A673 (cell line): ENCODE data around the gene DLG2. TPM values are rescaled to one million over a fixed set of nuclear protein-coding genes. Genes with fewer than 3 reads are reported as not detected.

Source experiments
- BruUV-seq: library from RNA; stranded (reverse); fragments of 400-500 nt; replicated peaks from 2 replicates; lab custom pipeline; 2021; lab: Mats Ljungman, UMichigan
- CTCF ChIA-PET: fragments of 300-600 bp; sonication (Branson Sonifier 250); formaldehyde crosslinking; loops from one replicate; lab custom pipeline; 2022; ENCODE audit warnings: antibody characterized with exemption; lab: Charles Lee
- POLR2A ChIA-PET: fragments of 300-600 bp; sonication (Branson Sonifier 250); formaldehyde crosslinking; loops from one replicate; lab custom pipeline; 2022; ENCODE audit warnings: antibody characterized with exemption; ENCODE audit not compliant: low non-redundant PET; lab: Charles Lee
- DNase-seq: peaks from one replicate; pipeline ENCODE4 v3.0.0-alpha.2; 2015; ENCODE audit warnings: low spot score
- H3K27ac ChIP-seq: fragments of 200-600 bp; sonication (generic); 2 replicates; pipeline ENCODE4 v1.5.1; 2016; ENCODE audit warnings: mixed run types, low read depth, mild to moderate bottlenecking, mixed read lengths, antibody characterized with exemption, low read length; ENCODE audit not compliant: poor library complexity, severe bottlenecking
- H3K27me3 ChIP-seq: fragments of 200-600 bp; sonication (generic); replicated peaks from 2 replicates; pipeline ENCODE4 v1.6.1; 2017; ENCODE audit warnings: mixed run types, low read depth, mild to moderate bottlenecking, mixed read lengths, antibody characterized with exemption, low read length; ENCODE audit not compliant: insufficient read depth, poor library complexity
- H3K36me3 ChIP-seq: fragments of 200-600 bp; sonication (generic); 2 replicates; pipeline ENCODE4 v1.6.1; 2016; ENCODE audit warnings: mixed run types, mild to moderate bottlenecking, mixed read lengths, antibody characterized with exemption, low read length; ENCODE audit not compliant: insufficient read depth, poor library complexity, severe bottlenecking
- H3K4me1 ChIP-seq: fragments of 200-600 bp; sonication (generic); 2 replicates; pipeline ENCODE4 v1.6.1; 2017; ENCODE audit warnings: mixed run types, mild to moderate bottlenecking, mixed read lengths, antibody characterized with exemption, low read length; ENCODE audit not compliant: insufficient read depth, poor library complexity, severe bottlenecking
- H3K4me3 ChIP-seq: fragments of 200-600 bp; sonication (generic); 2 replicates; pipeline ENCODE4 v1.5.1; 2016; ENCODE audit warnings: low read depth, mixed run types, mild to moderate bottlenecking, mixed read lengths, low read length; ENCODE audit not compliant: poor library complexity, severe bottlenecking
- H3K9me3 ChIP-seq: fragments of 200-600 bp; sonication (generic); 2 replicates; pipeline ENCODE4 v1.6.1; 2016; ENCODE audit warnings: mixed run types, low read depth, mild to moderate bottlenecking, mixed read lengths, antibody characterized with exemption, low read length; ENCODE audit not compliant: poor library complexity, severe bottlenecking
- EZH2 ChIP-seq: fragments of 200-600 bp; sonication (generic); IDR thresholded peaks from 2 replicates; pipeline ENCODE4 v1.6.1; 2017; ENCODE audit warnings: borderline replicate concordance, low read depth, mild to moderate bottlenecking, mixed read lengths, antibody characterized with exemption, low read length; ENCODE audit not compliant: poor library complexity, severe bottlenecking
- intact Hi-C: fragments of 100-400 bp; cut with micrococcal nuclease; formaldehyde crosslinking; loops from one replicate; pipeline ENCODE4 v1.10.0; 2022; ENCODE audit not compliant: unreplicated experiment
- total RNA-seq: library from RNA; stranded (reverse); gene quantifications from 2 replicates; pipeline ENCODE4 v1.2.3, GENCODE V29; 2021
- TF ChIP-seq, protein P1 (sequence below): fragments of 300-800, 200-600 bp; sonication (generic); conservative IDR thresholded peaks from 2 replicates; pipeline ENCODE4 v1.5.1; 2017; ENCODE audit warnings: low read depth, mild to moderate bottlenecking, antibody characterized with exemption, low read length, moderate library complexity, mixed read lengths

The DLG2 gene
- total RNA-seq, 1 experiment from 2014 or later, result 277 TPM

DNA sequence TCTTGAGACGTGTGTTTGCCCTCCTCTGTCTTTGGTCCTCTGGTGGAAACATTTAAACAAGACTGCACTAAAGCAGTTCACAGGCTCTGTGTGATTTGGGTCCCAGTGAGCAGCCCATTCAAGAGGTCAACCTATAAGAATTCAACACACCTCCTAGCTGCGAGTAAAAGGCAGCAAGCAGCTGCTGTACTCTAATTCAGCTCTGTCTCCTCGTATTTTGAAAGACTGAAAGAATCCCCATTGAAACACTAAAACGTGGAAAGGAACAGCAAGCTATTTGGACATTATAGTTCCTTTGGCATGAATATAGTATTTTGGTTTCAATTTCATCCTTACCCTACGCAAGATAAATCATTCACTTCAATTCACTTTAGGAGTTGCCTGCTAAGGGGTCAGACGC, 1046.7 kb downstream of the DLG2 start:
- DNase-seq, result no peak
- CTCF ChIA-PET, result no interaction called here

DNA sequence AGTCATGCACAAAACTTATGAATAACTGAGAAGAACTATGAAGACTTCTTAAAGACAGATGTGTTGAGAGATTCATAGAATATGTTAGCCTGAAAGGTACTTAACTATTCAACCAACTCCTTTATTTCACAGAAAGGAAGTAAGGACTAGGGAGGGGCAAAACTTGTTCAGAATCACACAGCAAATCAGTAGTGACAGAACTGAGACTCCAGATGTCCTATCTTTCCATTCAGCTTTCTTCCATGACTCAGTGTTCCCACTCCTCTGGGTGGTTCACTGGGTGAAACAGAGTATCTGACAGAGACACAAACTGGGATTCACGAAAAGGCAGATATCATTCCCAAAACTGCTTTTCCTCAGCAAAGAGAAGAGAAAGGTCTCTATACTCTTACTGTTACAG, 1053.3 kb downstream of the DLG2 start:
- TF ChIP-seq, protein P1, sequence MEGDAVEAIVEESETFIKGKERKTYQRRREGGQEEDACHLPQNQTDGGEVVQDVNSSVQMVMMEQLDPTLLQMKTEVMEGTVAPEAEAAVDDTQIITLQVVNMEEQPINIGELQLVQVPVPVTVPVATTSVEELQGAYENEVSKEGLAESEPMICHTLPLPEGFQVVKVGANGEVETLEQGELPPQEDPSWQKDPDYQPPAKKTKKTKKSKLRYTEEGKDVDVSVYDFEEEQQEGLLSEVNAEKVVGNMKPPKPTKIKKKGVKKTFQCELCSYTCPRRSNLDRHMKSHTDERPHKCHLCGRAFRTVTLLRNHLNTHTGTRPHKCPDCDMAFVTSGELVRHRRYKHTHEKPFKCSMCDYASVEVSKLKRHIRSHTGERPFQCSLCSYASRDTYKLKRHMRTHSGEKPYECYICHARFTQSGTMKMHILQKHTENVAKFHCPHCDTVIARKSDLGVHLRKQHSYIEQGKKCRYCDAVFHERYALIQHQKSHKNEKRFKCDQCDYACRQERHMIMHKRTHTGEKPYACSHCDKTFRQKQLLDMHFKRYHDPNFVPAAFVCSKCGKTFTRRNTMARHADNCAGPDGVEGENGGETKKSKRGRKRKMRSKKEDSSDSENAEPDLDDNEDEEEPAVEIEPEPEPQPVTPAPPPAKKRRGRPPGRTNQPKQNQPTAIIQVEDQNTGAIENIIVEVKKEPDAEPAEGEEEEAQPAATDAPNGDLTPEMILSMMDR, result no peak
- no peak for TF ChIP-seq EZH2
- Histone ChIP-seq H3K27ac (no peak overlapping the region), H3K36me3 (no peaks in the 10 kb centered on the region), H3K4me3 (no peak overlapping the region), H3K9me3 (no peaks in the 10 kb centered on the region), H3K4me1 (no peaks in the 10 kb centered on the region), H3K27me3 (no peaks in the 10 kb centered on the region)
- intact Hi-C loops, result no loop called here
- BruUV-seq, result no TSS peak
- CTCF ChIA-PET, result no interaction called here
- POLR2A ChIA-PET, result no interaction called here
- no peak for DNase-seq

More for the DNA sequence above, 1046.7 kb downstream of the DLG2 start:
- POLR2A ChIA-PET, result no interaction called here
- H3K4me3 ChIP-seq, result no peak overlapping the region
- no peaks in the 10 kb centered on the region for H3K36me3 ChIP-seq
- no peaks in the 10 kb centered on the region for H3K27me3 ChIP-seq
- no peaks in the 10 kb centered on the region for H3K9me3 ChIP-seq
- no TSS peak for BruUV-seq
- no peaks in the 10 kb centered on the region for H3K4me1 ChIP-seq
- intact Hi-C loops, result no loop called here
- no peak overlapping the region for H3K27ac ChIP-seq
- TF ChIP-seq, protein P1, result no peak
- TF ChIP-seq EZH2, result no peak

DNA sequence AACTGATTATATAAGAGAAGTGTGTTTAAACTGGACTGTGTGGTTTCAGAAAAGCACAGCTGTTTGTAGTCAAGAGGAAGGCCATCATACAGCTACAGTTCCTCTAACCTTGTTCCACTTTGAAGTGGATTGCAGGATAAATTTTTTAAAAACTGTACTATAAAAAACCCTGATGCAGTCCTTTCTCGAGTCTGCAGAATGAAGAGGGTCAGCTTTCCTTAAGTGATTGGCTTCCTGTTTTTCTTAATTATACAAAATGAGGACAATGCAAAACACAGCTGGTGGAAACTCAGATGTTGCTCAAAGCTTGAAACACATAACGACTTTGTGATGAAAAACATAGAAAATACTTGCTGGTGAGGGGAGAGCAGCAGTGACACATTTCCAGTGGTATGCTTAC, 1060.5 kb downstream of the DLG2 start:
- CTCF ChIA-PET, result interaction anchor here (0.6 to 1.2 kb wide), 3 partner anchors 8 to 1891 kb away, joined by 3 read pairs; no protein-coding TSS in a partner anchor
- no peak for DNase-seq
- Histone ChIP-seq H3K36me3 (no peaks in the 10 kb centered on the region), H3K27ac (no peak overlapping the region), H3K4me3 (no peak overlapping the region), H3K9me3 (no peaks in the 10 kb centered on the region), H3K4me1 (no peaks in the 10 kb centered on the region), H3K27me3 (no peaks in the 10 kb centered on the region)
- POLR2A ChIA-PET, result no interaction called here
- TF ChIP-seq EZH2, result no peak
- TF ChIP-seq, protein P1, result no peak
- BruUV-seq, result no TSS peak
- intact Hi-C loops, result no loop called here
